Loucy (cell line): ENCODE measurements around the gene ACER3.

Experiments
- CTCF ChIP-seq: fragments of 200-600 bp; sonication (generic); conservative IDR thresholded peaks from 2 replicates; pipeline ENCODE4 v1.5.1; 2014; ENCODE audit warnings: mild to moderate bottlenecking, antibody characterized with exemption, low read length
- EZH2phosphoT487 ChIP-seq: fragments of 200-600 bp; IDR thresholded peaks from 2 replicates; pipeline ENCODE4 v1.6.1; 2018; ENCODE audit warnings: antibody characterized with exemption, mild to moderate bottlenecking, moderate library complexity, borderline replicate concordance

- TF ChIP-seq CTCF, result no peak
- TF ChIP-seq EZH2phosphoT487, result no peak
Observed at GRCh38 chr11:76854709-76855108, 6.0 kb upstream of the ACER3 start.
